Non-pigmented ciliary epithelial cell (primary cell): ENCODE data around the gene CCDC152.
"Not testable (repeated sequence)": the region's sequence is repeated elsewhere in the genome, so short reads cannot be mapped to it uniquely, and the experiment has no call there.

Source experiments
- DNase-seq: peaks from one replicate; pipeline ENCODE4 v3.0.0-alpha.2; 2010; ENCODE audit warnings: low read depth

The CCDC152 gene

DNA sequence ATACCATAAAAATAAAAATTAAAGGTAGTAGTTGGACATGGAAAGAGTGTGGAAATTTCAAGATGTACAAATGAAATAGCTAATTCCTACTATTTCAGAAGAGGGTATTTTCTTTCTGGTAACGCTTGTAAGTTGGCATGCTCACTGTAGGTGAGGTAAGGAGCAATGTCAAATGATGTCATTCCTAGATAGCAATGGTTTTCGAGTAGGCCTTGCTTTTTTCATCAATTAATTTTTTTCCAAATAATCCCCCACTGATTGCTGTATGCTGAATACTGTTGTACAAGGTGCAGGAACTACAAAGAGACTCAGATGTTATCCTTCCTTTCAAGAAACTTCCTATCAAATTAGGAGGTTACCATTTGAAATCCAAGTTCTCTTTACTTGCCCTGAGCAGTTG, 56.0 kb downstream of the CCDC152 start:
- no peak for DNase-seq

DNA sequence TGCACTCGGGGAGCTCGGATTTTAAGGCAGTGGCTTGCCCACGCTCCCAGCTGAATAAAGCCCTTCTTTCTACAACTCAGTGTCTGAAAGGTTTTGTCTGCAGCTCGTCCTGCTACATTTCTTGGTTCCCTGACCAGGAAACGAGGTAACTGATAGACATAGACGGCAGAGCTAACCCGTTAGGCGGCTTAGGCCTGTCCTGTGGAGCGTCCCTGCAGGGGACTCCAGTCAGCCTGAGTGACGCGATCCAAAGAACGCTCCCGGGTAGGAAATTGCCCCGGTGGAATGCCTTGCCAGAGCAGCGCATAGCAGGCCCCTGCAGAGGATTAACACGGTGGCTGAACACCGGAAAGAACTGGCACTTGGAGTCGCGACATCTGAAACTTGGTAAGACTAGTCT, 56.9 kb downstream of the CCDC152 start:
- DNase-seq: no peak

DNA sequence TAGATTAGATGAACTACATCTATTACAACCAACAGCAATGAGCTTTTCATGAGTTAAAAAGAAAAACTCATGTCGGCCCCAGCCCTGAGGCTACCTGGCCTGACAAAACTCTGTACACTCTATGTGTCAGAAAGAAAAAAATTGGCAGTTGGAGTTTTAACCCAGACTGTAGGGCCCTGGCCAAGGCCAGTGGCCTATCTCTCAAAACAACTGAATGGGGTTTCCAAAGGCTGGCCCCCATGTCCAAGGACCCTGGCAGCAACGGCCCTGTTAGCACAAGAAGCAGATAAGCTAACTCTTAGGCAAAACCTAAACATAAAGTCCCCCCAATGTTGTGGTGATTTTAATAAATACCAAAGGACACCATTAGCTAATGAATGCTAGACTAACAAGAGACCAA, 59.9 kb downstream of the CCDC152 start:
- not testable (repeated sequence) for DNase-seq

DNA sequence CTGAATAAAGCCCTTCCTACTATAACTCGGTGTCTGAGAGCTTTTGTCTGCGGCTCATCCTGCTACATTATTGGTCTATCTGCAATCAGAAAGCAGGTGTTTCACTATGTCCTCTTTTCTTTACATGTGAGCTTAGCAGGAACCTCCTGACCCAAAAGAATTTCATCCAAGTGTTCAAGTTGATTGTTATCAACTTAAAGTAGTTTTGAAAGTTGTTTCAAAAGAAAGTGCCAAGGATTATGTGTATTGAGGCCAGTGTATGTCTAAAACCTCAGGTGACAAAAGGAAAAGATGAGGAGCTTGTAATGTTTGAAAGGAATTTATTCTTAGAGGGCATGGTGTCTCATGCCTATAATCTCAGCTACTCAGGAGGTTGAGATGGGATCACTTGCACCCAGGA, 63.1 kb downstream of the CCDC152 start:
- DNase-seq: no peak

DNA sequence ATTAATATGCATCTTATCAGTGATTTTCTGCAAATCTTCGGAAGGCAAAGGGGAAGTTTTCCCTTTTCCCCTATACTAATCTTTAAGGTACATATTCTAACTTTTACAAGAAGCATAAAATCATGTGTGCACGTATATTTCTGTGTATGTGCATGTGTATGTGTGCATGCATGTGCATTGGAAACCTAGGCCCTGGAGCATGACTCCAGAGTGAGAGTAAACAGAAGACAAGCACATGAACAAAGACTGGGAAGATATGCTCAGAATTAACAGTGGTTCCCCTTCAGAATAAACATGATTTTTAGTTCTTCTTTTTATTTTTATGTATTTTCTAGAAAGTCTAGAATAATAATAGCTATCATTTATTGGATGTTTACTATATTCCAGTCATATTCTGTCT, 65.9 kb downstream of the CCDC152 start:
- no peak for DNase-seq

DNA sequence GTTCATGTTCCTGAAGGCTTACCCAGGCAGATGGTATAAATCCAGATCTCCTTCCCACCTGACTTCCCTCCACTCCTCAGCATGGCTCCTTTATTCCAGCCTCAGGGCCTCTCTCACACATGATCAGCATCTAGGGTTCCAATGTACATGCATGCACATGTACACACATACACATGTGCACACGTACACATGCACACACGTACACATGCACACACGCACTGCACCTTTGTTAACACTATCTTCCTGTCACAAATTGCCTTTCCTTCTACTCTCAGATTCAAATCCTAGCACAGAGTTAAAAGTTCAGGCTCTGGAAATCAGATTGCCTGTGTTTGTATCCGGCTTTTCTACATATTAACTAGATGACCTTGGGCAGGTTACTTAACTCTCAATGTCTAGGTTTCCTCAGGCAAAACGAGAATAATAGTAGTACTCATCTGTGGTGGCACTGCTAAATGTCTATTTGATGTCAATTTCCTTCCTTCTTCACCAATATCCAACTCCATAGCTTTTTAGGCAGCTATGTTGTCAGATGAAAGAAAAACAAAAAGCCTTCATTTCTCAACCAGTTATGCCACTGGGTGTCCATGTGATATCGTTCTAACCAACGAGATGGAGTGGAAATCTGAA, 67.8 kb downstream of the CCDC152 start:
- no peak for DNase-seq

DNA sequence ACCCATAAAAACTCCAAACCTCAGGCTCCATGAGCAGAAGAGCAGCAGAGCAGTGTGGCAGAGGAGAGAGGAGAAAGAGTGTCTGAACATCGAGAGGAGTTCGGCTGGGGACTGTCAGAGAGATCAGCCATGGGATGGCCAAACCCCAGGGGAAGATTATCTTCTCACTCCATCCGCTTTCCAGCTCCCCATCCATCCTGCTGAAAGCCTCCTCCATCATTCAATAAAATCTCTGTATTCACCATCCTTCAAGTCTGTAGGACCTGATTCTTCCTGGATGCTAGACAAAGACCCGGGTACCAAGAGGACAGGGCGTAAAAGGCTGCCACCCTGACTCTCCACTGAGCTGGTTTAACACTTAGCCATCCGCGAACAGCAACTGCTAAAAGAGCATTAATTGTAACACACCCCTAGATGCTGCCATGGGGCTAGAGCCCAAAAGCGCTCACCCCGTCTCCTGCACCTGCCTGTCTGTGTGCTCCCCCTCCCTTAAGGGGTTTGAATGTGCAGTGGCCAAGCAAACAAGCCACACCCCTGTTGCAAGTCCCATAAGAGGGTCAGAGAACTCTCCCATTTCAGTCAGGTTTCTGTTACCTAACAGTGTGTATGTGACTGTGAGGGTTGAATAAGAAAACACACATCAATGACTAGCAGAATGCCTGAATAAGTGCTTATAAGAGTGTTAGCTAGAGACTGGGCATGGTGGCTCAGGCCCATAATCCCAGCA, 69.0 kb downstream of the CCDC152 start:
- DNase-seq: no peak

DNA sequence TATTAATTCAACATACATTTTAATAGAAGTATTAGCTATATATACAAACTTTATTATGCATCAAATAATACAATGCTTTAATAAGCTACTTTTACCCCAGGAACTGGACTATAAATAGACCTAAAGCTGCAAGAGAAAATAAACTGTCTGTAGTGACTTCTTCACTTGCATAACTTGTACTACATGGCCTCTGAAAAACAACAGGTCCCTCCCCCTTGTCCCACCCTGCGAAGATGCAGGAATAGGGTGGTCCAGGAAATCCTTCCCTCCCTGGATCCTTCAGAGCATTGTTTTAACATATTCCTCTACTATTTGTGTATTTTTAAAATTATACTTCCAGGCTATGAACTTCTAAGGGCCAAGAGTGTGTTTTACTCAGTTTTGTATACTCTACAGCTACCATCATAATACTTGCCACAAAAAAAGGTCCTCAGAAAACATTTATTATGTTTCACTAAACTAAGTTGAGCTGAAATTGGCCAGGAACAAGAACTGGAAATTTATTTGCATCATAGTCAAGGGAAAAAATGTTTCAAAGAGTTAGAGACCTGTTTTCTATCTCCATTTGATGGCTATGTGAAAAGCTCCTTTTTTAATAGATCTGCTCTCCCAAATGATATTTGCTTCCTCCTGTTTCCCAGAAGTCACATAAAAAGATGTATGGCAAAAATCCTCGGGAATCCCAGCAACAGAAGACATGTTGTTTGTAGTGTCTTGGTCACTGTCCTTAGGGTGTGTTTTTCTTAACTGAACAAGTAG, 70.3 kb downstream of the CCDC152 start:
- no peak for DNase-seq

DNA sequence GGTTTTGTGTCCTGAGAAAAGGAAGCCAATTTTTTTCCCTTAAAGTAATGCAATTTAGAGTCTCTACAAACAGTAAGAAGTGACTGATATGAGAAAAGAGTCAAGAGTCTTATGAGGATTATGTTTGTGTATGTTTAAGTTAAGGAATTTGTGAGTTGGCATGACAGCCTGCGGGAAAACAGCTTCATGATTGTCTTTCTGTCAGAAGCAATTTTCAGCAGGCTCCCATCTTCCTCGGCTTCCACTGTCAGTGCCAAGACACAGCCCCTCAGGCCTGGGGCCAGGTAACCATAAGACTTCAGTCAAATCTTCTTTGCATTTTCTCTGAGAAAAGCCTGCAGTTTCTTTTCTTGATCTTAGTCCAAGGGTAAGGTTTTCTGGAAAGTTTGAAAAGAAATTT, 72.1 kb downstream of the CCDC152 start:
- DNase-seq: no peak

DNA sequence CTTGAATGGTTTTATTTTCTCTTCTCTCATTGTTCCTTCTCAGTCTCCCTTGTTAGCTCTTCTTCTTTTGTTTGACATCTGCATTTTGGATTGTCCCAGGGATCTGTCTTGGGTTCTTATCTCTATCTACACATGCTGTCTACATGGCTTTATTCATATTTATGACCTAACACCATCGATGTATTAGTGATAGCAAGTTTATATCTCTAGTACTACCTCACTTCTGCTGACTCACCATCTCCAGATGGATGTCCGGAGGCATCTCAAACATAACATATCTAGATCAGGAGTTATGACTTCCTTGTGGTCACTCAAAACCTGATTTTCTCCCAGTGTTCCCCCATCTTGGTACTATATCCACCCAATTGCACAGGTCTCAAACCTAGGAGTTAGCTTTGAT, 74.3 kb downstream of the CCDC152 start:
- DNase-seq: no peak

DNA sequence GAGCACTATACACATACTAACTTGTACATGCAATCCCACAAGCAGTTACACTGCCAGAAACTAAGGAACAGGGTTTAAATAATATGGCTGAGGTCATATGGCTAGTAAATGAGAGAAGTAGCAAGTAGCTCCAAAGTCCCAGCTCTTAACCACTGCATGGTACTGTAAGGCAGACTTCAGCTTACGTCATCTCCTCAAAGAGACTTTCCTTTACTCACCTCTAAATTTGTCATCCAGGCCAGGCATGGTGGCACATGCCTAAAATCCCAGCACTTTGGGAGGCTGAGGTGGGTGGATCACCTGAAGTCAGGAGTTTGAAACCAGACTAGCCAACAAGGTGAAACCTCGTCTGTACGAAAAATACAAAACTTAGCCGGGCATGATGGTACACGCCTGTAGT, 75.4 kb downstream of the CCDC152 start:
- DNase-seq: no peak

DNA sequence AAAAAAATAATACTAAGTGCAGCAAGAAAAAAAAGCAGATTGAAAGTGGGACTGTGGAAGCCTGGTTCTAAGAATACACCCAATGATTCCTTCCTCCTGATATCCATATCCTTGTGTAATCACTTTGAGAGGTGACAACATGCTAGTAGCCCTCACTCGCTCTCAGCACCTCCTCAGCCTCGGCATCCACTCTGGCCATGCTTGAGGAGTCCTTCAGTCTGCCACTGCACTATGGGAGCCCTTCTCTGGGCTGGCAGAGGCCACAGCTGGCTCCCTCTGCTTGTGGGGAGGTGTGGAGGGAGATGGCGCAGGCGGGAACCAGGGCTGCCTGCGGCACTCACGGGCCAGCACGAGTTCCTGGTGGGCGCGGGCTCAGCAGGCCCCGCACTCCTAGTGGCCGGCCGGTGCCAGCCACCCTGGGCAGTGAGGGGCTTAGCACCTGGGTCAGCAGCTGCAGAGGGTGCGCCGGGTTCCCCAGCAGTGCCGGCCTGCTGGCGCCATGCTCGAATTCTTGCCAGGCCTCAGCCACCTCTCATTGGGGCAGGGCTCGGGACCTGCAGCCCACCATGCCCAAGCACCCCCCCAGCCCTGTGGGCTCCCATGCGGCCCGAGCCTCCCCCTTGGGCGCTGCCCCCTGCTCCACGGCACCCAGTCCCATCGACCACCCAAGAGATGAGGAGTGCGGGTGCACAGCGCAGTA, 79.6 kb downstream of the CCDC152 start:
- DNase-seq: no peak

DNA sequence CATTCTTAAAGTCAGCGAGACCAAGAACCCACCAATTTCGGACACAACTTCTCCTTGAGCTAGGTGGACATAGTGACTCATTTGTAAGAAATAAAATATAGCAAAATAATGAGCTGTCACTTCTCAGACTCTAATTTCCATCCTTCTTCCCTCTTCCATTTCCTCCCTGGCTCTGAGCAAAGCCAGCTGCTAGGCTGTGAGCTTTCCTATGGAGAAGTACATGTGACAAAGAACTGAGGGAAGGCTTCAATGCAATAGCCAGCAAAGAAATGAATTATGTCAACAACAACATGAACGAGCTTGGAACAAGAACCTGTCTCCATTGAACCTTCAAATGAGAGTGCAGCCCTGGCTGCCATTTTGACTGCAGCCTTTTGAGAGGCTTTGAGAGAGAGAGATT, 81.0 kb downstream of the CCDC152 start:
- no peak for DNase-seq

DNA sequence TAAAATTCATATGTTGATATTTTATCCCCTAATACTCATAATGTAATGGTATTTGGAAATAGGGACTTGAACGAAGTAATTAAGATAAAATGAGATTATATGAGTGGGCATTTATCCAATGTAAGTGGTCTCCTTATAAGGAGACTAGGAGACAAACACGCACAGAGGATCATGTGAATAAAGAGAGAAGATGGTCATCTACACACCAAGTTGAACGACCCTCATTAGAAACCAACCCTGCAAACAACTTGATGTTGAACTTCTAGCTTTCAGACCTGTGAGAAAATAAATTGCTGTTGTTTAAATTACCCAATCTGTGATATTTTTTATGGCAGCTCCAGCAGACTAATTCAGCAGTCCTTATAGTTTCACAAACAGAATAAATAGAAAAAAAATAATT, 82.6 kb downstream of the CCDC152 start:
- DNase-seq: no peak

DNA sequence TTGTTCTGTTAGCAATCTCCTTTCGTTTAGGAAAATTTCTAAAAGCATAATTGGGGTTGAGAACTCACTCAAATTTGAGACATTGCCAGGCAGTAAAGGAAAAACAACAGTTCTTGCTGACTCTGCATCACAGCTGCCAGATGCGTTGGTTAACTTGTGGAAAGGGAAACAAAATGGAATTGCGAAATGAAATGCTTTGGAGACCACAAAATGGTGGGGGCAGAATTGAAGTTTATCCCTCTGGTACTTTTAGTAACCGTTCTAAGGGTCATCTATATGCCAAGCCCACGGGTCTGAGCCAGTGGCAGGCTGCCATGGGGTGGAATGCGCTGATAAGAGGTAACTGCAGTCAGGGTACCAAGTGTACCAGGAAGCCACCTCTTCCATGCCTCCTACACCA, 83.7 kb downstream of the CCDC152 start:
- peak; percentile 87 for DNase-seq

DNA sequence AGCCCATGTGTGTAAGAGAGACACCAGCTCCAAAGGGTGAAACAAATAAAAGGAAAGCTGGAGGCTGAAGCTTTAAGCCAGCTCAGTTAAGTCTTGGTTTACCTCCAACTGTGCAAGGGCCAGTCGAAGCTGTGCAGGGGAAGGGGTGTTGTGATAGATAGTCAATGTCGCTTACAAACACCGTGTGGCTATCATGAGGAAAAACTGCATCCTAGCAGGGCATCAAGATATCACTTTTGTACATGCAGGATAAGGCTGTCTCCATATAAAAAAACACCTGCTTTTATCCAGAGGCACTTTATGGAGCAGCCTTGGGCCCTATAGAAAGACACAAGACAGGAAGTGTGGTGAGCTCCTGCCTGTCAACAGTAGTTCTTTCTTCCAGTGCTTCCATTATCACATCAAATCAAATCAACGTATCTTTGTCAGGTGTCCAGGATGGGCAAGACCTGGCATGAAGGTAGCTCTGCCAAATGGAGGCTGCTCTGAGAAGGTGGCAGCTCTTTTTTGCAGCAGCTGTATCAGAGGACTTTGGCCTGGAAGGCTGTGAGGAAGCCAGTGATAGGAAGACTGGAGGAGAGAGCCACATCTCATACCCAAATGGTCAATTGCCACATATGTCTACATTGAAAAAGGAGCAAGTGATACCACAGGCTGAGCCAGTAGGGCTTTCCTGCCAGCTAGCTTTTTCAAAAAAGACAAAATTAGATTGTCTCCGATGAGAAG, 84.4 kb downstream of the CCDC152 start:
- DNase-seq: no peak

DNA sequence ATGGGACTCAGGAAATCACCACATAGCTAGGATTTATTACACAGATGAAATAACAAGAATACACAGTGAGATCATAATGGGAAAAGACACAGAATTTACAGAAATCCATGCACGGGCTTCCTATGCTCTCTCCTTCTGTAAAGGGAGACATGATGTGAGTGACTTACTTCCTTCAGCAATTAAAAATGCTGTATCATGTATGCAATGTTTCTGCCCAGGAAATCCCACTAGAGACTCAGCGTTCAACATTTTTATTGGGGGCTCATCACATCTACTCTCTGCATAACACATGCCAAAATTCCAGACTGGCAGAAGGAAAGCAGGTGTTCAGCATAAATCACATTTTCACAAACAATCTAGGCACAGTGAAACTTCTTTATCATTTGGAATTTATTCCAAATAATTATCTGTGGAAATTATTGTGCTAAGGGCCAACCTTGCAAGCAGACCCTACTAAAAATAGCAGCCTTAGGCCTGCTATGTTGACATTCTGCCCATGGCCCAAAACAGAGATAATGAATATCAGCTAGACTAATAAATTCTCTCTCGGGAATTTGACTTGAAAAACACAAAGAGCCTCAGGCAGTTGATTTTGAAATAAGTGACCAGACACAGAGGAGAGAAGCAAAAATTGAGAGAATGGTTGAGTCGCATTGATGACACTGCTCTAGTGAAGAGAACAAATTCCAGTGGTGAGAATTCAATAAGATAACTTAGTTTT, 86.5 kb downstream of the CCDC152 start:
- DNase-seq: no peak

DNA sequence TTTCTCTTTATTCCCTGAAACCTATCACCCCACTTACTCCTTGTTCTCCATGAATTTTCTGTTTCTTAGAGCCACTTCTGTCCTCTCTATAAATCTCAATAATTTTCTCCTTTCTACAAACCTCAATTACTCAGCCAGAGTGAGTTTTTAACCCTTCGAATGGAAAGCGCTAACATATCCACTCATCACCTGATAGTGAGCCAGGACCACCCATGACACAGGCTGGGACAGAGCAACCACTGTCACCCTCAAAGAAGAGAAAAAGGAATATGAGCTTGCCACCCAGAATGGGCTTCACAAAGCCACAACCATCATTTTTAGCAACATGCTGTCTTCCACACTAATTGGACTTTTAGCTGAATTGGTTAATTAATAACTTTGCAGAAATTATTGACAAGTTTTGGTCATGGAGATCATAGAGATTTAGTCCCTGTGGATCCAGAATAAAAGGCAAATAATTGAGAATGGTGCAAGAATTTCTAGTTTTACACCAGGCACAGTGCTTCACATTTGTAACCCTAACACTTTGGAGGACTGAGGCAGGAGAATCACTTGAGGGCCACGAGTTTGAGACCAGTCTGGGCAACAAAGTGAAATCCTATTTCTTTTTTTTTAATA, 87.2 kb downstream of the CCDC152 start:
- DNase-seq: no peak

DNA sequence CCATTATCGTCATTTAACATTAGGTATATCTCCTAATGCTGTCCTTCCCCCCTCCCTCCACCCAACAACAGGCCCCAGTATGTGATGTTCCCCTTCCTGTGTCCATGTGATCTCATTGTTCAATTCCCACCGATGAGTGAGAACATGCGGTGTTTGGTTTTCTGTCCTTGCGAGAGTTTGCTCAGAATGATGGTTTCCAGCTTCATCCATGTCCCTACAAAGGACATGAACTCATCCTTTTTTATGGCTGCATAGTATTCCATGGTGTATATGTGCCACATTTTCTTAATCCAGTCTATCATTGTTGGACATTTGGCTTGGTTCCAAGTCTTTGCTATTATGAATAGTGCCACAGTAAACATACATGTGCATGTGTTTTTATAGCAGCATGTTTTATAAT, 87.8 kb downstream of the CCDC152 start:
- not testable (repeated sequence) for DNase-seq

DNA sequence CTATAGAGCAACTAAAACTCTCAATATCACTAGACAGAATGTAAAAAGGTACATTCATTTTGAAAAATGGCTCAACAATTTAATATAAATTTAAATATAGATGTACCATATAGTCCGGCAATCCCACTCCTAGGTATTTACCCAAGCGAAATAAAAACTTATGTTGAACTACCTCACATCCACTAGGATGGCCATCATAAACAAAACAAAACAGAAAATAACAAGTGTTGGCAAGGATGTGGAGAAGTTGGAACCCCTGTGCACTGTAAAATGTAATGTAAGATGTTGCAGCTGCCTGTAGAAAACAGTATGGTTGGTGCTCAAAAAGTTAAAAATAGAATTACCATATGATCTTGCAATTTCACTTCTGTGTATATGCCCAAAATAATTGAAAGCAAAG, 91.9 kb downstream of the CCDC152 start:
- no peak for DNase-seq

DNA sequence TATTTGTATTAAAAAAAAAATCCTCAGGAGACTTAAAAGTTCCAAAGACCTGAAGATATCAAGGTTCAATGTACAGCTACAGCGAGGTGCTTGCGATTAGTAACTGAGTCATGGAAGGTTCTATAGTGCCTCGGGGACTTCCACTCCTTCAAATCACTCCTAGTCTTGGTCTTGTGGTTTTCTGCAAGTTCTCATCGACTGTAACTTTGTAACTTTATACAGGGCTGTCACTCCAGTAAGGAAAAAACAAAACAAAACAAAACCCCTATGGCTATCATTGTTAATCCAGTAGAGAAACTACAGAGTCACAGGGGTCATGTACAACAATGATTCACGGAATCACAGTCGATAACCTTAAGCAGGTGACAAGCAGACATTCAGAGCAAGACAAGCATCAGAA, 94.9 kb downstream of the CCDC152 start:
- DNase-seq: no peak
